NT2/D1 (cell line): ENCODE results near the gene ACTL10.

Experiments used
- YY1 ChIP-seq: IDR thresholded peaks from 2 replicates; pipeline ENCODE4 v1.6.1; 2011; ENCODE audit not compliant: insufficient read length, insufficient read depth
- ZNF274 ChIP-seq: IDR thresholded peaks from 2 replicates; pipeline ENCODE4 v1.6.1; 2011; ENCODE audit warnings: mild to moderate bottlenecking, low read depth, low read length

GRCh38 chr20:33622705-33623365 is 43.9 kb upstream of the ACTL10 start:
- TF ChIP-seq ZNF274 = no peak
- no peak for TF ChIP-seq YY1
